Measurements from ENCODE around the gene SLC45A1.
A peak's percentile ranks its signal among the peaks of the same experiment; 100 is the strongest.

Gene SLC45A1

GRCh38 chr1:8386247-8386646 lies 68.3 kb downstream of the SLC45A1 start:
- H3K36me3 ChIP-seq (replicated peaks; ENCODE audit: low read depth, low read length): peaks cover 7% of the 10 kb centered on the region
- peaks cover 7% of the 10 kb centered on the region for H3K4me1 ChIP-seq (ENCODE audit: low read length)
- H3K9ac ChIP-seq (ENCODE audit: low read length): no peak overlapping the region
- H4K20me1 ChIP-seq (ENCODE audit: insufficient read depth, low read length): peaks cover 22% of the 10 kb centered on the region
- no peak overlapping the region for H3K27ac ChIP-seq (ENCODE audit: low read length)
- peaks cover 6% of the 10 kb centered on the region for H3K79me2 ChIP-seq (ENCODE audit: low read length)
- no peak overlapping the region for H3K4me2 ChIP-seq (ENCODE audit: low read length)
- no peak overlapping the region for H3K4me3 ChIP-seq (ENCODE audit: low read length)
- H3K27me3 ChIP-seq (ENCODE audit: low read depth, low read length): no peaks in the 10 kb centered on the region
- no peaks in the 10 kb centered on the region for H3K9me3 ChIP-seq (ENCODE audit: insufficient read depth, low read length)
- TF ChIP-seq CTCF (IDR thresholded peaks at IDR 0.05; ENCODE audit: low read depth, low read length) (no peak), EZH2phosphoT487 (IDR thresholded peaks at IDR 0.05; ENCODE audit: low read depth) (no peak)
- no peak overlapping the region for H2AFZ ChIP-seq (ENCODE audit: low read depth, low read length)

GRCh38 chr1:8388732-8389562 lies 71.0 kb downstream of the SLC45A1 start:
- no peak overlapping the region for H3K4me3 ChIP-seq (ENCODE audit: low read length)
- no peaks in the 10 kb centered on the region for H3K27me3 ChIP-seq (ENCODE audit: low read depth, low read length)
- H3K9me3 ChIP-seq (ENCODE audit: insufficient read depth, low read length): no peaks in the 10 kb centered on the region
- peaks cover 6% of the 10 kb centered on the region for H3K79me2 ChIP-seq (ENCODE audit: low read length)
- no peak overlapping the region for H3K9ac ChIP-seq (ENCODE audit: low read length)
- H3K36me3 ChIP-seq (replicated peaks; ENCODE audit: low read depth, low read length): peaks cover 11% of the 10 kb centered on the region
- peaks cover 9% of the 10 kb centered on the region for H3K4me1 ChIP-seq (ENCODE audit: low read length)
- no peak overlapping the region for H3K27ac ChIP-seq (ENCODE audit: low read length)
- H4K20me1 ChIP-seq (ENCODE audit: insufficient read depth, low read length): peaks cover 18% of the 10 kb centered on the region
- no peak overlapping the region for H3K4me2 ChIP-seq (ENCODE audit: low read length)
- TF ChIP-seq CTCF (IDR thresholded peaks at IDR 0.05; ENCODE audit: low read depth, low read length): no peak
- TF ChIP-seq EZH2phosphoT487 (IDR thresholded peaks at IDR 0.05; ENCODE audit: low read depth): no peak
- H2AFZ ChIP-seq (ENCODE audit: low read depth, low read length): no peak overlapping the region

GRCh38 chr1:8389958-8390535 lies 72.1 kb downstream of the SLC45A1 start:
- TF ChIP-seq EZH2phosphoT487 (IDR thresholded peaks at IDR 0.05; ENCODE audit: low read depth) (no peak), CTCF (IDR thresholded peaks at IDR 0.05; ENCODE audit: low read depth, low read length) (no peak)
- Histone ChIP-seq H3K4me2 (ENCODE audit: low read length) (no peak overlapping the region), H3K79me2 (ENCODE audit: low read length) (peaks cover 13% of the 10 kb centered on the region), H4K20me1 (ENCODE audit: insufficient read depth, low read length) (peaks cover 18% of the 10 kb centered on the region), H3K9ac (ENCODE audit: low read length) (no peak overlapping the region), H3K27ac (ENCODE audit: low read length) (no peak overlapping the region), H3K36me3 (replicated peaks; ENCODE audit: low read depth, low read length) (peaks cover 14% of the 10 kb centered on the region), H3K4me3 (ENCODE audit: low read length) (no peak overlapping the region), H3K9me3 (ENCODE audit: insufficient read depth, low read length) (no peaks in the 10 kb centered on the region), H3K27me3 (ENCODE audit: low read depth, low read length) (no peaks in the 10 kb centered on the region), H2AFZ (ENCODE audit: low read depth, low read length) (no peak overlapping the region), H3K4me1 (ENCODE audit: low read length) (peaks cover 14% of the 10 kb centered on the region)

- peaks cover 14% of the 10 kb centered on the region for H3K36me3 ChIP-seq (replicated peaks; ENCODE audit: low read depth, low read length)
- TF ChIP-seq EZH2phosphoT487 (IDR thresholded peaks at IDR 0.05; ENCODE audit: low read depth) (no peak), CTCF (IDR thresholded peaks at IDR 0.05; ENCODE audit: low read depth, low read length) (no peak)
- no peak overlapping the region for H3K27ac ChIP-seq (ENCODE audit: low read length)
- H4K20me1 ChIP-seq (ENCODE audit: insufficient read depth, low read length): peaks cover 15% of the 10 kb centered on the region
- no peak overlapping the region for H3K4me3 ChIP-seq (ENCODE audit: low read length)
- H3K79me2 ChIP-seq (ENCODE audit: low read length): peaks cover 13% of the 10 kb centered on the region; the same call in 1 of the 2 replicates
- H3K4me1 ChIP-seq (ENCODE audit: low read length): peaks cover 20% of the 10 kb centered on the region
- 0 out of 2 replicates have a peak overlapping the region, but pooled peaks have one; percentile 1 for H3K4me2 ChIP-seq (ENCODE audit: low read length)
- H3K9me3 ChIP-seq (ENCODE audit: insufficient read depth, low read length): no peaks in the 10 kb centered on the region
- no peak overlapping the region for H2AFZ ChIP-seq (ENCODE audit: low read depth, low read length)
- H3K27me3 ChIP-seq (ENCODE audit: low read depth, low read length): no peaks in the 10 kb centered on the region
- no peak overlapping the region for H3K9ac ChIP-seq (ENCODE audit: low read length)
Measured at GRCh38 chr1:8390707-8391106, 72.8 kb downstream of the SLC45A1 start.
